Stimulated activated naive CD4-positive, alpha-beta T cell treated with Interleukin-2 at 50 U/mL for 16 hours (primary cell): Measurements from ENCODE around the gene LIN37.
"Not testable (repeated sequence)": the region's sequence is repeated elsewhere in the genome, so short reads cannot be mapped to it uniquely, and the experiment has no call there.

Experiments
- DNase-seq: peaks from one replicate; lab custom pipeline; 2025; lab: John Stamatoyannopoulos, UW

Gene LIN37

DNA sequence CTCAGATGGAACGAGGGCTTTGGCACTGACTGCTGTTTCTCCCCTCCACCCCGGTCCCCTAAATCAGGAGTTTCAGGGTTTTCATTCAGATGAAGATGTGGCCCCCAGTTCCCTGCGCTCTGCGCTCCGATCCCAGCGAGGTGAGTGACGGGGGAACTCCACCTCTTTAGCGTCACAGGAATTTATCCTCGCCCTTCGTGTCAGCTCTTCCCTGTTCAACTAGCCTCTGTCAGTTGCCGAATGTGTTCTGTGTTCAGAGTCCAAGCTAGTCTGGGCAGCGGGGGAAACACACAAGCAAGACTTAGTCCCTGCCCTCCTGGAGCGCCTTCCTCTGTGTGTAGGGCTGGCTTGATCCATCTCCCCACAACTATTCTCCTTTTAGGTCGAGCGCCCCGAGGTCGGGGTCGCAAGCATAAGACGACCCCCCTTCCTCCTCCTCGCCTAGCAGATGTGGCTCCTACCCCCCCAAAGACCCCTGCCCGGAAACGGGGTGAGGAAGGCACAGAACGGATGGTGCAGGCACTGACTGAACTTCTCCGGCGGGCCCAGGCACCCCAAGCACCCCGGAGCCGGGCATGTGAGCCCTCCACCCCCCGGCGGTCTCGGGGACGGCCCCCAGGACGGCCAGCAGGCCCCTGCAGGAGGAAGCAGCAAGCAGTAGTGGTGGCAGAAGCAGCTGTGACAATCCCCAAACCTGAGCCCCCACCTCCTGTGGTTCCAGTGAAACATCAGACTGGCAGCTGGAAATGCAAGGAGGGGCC, 28.8 kb upstream of the LIN37 start:
- no peak for DNase-seq

GRCh38 chr19:35720163-35720524, 28.2 kb upstream of the LIN37 start:
- no peak for DNase-seq

- no peak for DNase-seq
Observed at GRCh38 chr19:35720648-35721047, 27.7 kb upstream of the LIN37 start.

DNA sequence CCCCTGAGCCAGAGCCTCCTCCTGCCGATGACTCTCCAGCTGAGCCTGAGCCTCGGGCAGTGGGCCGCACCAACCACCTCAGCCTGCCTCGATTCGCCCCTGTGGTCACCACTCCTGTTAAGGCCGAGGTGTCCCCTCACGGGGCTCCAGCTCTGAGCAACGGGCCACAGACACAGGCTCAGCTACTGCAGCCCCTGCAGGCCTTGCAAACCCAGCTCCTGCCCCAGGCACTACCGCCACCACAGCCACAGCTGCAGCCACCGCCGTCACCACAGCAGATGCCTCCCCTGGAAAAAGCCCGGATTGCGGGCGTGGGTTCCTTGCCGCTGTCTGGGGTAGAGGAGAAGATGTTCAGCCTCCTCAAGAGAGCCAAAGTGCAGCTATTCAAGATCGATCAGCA, 27.0 kb upstream of the LIN37 start:
- no peak for DNase-seq

DNA sequence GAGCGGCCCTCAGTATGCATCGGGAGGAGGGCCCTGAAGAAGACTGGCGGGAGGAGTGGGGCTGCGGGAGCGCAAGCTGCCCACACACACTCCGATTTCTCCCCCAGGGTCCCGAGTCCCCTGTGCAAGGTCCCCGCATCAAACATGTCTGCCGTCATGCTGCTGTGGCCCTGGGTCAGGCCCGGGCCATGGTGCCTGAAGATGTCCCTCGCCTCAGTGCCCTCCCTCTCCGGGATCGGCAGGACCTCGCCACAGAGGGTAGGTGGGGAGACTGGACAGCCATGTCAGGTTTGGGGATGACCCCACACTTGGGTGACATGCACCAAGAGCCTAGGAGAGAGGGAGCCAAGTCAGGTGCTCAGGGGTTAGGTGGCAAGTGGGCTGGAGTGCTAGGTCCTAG, 25.9 kb upstream of the LIN37 start:
- no peak for DNase-seq

DNA sequence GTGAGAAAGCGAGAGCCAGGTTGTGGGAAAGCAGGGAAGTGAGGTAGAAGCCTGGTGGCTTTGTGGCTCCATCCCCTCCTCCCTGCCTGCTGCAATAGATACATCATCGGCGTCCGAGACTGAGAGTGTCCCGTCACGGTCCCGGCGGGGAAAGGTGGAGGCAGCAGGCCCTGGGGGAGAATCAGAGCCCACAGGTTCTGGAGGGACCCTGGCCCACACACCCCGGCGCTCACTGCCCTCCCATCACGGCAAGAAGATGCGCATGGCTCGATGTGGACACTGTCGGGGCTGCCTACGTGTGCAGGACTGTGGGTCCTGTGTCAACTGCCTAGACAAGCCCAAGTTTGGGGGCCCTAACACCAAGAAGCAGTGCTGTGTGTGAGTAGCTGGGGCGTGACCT, 25.5 kb upstream of the LIN37 start:
- DNase-seq, result no peak

DNA sequence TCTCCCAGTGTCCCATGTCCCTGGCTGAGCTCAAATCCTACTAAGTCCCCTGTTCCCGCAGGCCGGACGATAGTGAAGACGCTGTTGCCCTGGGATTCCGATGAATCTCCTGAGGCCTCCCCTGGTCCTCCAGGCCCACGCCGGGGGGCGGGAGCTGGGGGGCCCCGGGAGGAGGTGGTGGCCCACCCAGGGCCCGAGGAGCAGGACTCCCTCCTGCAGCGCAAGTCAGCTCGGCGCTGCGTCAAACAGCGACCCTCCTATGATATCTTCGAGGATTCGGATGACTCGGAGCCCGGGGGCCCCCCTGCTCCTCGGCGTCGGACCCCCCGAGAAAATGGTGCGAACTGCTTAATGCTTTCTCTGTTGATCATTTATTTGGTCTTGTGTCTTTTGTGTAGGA, 24.7 kb upstream of the LIN37 start:
- DNase-seq, result no peak

DNA sequence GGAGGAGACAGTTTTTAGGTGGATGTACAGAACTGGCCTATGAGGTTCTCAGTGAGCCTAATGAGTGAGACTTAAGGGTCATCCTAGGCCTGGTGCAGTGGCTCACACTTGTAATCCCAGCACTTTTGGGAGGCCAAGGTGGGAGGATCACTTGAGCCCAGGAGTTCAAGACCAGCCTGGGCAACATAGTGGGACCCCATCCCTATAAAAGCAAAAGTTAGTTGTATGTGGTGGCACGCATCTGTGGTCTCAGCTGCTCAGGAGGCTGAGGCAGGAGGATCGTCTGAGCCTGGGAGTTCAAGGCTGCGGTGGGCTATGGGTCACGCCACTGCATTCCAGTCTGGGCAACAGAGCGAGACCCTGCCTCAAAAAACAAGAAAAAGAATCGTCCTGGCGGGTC, 24.2 kb upstream of the LIN37 start:
- DNase-seq, result not testable (repeated sequence)

GRCh38 chr19:35724560-35724959, 23.8 kb upstream of the LIN37 start:
- no peak for DNase-seq

DNA sequence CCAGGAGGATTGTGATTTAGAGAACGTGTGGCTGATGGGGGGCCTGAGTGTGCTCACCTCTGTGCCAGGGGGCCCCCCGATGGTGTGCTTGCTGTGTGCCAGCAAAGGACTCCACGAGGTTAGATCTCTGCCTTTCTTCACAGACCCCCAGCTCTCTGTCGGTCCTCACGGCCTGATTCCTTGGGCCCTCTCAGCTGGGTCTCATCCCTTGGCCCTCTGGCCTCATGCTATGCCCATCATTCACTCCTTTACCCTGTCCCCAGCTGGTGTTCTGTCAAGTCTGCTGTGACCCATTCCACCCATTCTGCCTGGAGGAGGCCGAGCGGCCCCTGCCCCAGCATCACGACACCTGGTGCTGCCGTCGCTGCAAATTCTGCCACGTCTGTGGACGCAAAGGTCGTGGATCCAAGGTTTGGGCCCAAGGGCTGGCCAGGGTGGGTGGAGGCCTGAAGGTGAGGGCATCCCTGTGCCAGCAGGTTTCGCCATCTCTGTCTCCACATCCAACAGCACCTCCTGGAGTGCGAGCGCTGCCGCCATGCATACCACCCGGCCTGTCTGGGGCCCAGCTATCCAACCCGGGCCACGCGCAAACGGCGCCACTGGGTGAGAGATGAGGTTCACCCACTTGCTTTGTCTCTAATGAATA, 23.0 kb upstream of the LIN37 start:
- DNase-seq, result no peak

GRCh38 chr19:35727053-35727955, 21.1 kb upstream of the LIN37 start:
- no peak for DNase-seq

GRCh38 chr19:35727956-35728706, 20.2 kb upstream of the LIN37 start:
- no peak for DNase-seq

DNA sequence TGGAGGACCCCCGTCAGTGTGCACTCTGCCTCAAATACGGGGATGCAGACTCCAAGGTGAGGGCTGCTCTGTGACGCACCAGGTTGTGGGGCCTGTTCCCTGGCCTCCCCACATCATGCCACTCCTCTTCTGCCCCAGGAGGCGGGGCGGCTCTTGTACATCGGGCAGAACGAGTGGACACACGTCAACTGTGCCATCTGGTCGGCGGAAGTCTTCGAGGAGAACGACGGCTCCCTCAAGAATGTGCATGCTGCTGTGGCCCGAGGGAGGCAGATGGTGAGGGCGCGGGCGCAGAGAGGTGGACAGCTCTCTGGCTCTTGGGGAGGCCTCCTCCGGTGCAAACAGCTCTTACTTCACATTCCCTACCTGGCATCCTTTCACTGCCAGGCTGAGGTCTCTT, 19.4 kb upstream of the LIN37 start:
- no peak for DNase-seq

DNA sequence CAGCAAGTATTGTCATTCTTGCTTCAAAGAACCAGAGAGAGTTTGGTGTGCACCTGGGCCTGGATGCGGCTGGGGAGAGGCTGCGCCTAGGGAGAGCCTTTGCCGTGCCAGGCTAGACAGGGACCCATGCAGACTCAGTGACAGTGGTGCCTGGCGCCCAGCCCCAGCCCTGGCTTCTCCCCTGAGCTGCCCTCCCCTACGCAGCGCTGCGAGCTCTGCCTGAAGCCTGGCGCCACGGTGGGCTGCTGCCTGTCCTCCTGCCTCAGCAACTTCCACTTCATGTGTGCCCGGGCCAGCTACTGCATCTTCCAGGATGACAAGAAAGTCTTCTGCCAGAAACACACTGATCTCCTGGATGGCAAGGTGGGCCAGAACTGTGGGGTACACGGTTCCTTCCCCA, 18.6 kb upstream of the LIN37 start:
- no peak for DNase-seq

- DNase-seq, result no peak
Observed at GRCh38 chr19:35730326-35730725, 18.1 kb upstream of the LIN37 start.

- no peak for DNase-seq
Observed at GRCh38 chr19:35731353-35731752, 17.0 kb upstream of the LIN37 start.

DNA sequence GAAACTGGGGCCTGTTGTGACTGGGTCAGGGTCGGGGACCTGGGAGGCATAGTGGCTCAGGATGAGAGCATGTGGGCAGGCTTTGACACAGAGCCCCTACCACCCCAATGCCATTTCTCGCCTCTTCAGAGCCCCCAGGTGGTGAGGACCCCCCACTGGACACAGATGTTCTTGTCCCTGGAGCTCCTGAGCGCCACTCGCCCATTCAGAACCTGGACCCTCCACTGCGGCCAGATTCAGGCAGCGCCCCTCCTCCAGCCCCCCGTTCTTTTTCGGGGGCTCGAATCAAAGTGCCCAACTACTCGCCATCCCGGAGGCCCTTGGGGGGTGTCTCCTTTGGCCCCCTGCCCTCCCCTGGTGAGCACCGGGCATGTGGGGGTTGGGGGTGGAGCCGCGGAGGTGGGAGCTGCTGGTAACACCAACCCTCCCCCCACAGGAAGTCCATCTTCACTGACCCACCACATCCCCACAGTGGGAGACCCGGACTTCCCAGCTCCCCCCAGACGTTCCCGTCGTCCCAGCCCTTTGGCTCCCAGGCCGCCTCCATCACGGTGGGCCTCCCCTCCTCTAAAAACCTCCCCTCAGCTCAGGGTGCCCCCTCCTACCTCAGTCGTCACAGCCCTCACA, 16.5 kb upstream of the LIN37 start:
- DNase-seq, result no peak

DNA sequence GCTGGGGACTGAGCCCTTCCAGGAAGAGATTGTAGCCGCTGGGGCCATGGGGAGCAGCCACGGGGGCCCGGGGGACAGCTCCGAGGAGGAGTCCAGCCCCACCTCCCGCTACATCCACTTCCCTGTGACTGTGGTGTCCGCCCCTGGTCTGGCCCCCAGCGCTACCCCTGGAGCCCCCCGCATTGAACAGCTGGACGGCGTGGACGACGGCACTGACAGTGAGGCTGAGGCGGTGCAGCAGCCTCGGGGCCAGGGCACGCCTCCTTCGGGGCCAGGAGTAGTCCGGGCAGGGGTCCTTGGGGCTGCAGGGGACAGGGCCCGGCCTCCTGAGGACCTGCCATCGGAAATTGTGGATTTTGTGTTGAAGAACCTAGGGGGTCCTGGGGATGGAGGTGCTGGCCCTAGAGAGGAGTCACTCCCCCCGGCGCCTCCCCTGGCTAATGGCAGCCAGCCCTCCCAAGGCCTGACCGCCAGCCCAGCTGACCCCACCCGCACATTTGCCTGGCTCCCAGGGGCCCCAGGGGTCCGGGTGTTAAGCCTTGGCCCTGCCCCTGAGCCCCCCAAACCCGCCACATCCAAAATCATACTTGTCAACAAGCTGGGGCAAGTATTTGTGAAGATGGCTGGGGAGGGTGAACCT, 15.7 kb upstream of the LIN37 start:
- DNase-seq, result no peak

- no peak for DNase-seq
Observed at GRCh38 chr19:35733180-35734125, 14.9 kb upstream of the LIN37 start.

- DNase-seq, result no peak
Observed at GRCh38 chr19:35734273-35734672, 14.1 kb upstream of the LIN37 start.
